GM12873 (cell line): ENCODE results near the gene NUMB.

Source experiments
- TF ChIP-seq, protein P1 (sequence below): IDR thresholded peaks from 2 replicates; pipeline ENCODE4 v1.5.1; 2012; ENCODE audit warnings: low read depth, mild to moderate bottlenecking, moderate library complexity, low read length, control low read depth; ENCODE audit not compliant: insufficient read depth; ENCODE audit errors: missing control alignments

The NUMB gene

DNA sequence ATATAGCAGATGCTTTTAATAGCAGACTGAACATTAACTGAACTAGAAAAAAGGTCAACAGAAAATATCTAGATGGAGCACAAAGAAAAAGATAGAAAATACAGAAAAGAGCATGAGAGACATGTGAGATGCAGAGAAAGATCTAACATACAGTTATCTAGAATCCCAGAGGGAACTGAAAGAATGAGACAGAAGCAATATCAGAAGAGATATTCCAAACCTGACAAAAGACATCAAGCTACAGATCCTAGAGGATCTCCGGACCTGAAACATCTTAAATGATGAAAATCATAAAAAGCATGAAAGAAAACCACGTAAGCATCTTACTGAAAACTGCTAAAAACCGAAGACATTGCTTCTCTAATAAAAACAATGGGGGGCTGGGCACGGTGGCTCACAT lies 75.0 kb downstream of the NUMB start:
- TF ChIP-seq, protein P1, sequence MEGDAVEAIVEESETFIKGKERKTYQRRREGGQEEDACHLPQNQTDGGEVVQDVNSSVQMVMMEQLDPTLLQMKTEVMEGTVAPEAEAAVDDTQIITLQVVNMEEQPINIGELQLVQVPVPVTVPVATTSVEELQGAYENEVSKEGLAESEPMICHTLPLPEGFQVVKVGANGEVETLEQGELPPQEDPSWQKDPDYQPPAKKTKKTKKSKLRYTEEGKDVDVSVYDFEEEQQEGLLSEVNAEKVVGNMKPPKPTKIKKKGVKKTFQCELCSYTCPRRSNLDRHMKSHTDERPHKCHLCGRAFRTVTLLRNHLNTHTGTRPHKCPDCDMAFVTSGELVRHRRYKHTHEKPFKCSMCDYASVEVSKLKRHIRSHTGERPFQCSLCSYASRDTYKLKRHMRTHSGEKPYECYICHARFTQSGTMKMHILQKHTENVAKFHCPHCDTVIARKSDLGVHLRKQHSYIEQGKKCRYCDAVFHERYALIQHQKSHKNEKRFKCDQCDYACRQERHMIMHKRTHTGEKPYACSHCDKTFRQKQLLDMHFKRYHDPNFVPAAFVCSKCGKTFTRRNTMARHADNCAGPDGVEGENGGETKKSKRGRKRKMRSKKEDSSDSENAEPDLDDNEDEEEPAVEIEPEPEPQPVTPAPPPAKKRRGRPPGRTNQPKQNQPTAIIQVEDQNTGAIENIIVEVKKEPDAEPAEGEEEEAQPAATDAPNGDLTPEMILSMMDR = no peak

DNA sequence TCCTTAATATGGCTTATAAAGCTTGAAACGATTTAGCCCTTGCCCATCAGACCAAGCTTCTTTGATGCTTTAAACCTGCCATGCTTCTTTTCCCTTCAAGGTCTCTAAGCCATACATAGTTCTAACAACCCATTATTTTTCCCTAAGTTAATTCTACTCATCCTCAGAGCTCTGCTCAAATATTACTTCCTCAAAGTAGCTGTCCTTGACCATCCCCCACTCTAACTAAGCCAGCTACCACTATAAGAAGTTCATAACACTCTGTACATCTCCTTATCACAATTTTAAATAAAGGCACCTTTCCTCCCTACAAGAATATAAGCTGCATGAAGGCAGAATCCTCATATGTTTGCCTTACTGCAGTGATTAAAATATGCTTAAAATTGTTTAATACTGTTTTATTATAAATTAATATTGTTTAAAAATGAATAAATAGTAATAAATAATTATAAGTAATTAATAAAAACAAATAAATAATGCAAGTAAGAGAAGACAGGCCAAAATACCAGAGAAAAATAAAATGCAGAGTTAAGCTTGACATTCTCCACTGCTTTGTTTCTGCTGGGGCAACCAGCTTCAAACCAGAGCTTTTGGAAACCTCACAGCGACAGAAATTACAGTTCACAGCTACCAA lies 76.8 kb downstream of the NUMB start:
- TF ChIP-seq, protein P1 = no peak

DNA sequence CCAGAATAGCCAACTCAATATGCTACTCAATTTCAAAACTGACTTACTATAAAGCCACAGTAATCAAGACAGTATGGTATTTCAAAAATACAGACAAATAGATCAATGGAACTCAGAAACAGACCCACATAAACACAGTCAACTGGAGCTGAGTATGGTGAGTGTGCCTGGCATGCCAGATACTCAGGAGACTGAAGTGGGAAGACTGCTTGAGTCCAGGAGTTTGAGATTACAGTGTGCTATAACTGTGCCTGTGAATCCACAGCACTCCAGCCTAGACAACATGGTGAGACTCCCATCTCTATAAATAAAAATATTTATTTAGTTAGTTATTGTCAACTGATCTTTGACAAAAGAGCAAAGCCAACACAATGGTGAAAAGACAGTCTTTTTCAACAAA lies 81.8 kb downstream of the NUMB start:
- TF ChIP-seq, protein P1 = no peak

DNA sequence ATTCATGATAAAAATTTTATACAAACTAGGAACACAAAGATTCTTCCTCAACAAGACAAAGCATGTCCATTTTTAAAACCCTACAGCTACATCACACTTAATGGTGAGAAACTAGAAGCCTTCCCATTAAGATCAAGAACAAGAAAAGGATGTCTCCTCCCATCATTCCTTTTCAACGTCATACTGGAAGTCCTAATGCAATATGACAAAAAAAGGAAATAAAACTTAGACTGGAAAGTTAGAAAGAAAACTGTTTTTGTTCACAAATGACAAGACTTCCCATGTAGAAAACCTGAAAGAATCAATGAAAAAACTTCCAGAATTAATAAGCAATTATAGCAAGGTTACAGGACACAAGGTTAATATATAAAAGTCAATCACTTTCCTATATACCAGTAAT lies 82.5 kb downstream of the NUMB start:
- TF ChIP-seq, protein P1 = no peak

DNA sequence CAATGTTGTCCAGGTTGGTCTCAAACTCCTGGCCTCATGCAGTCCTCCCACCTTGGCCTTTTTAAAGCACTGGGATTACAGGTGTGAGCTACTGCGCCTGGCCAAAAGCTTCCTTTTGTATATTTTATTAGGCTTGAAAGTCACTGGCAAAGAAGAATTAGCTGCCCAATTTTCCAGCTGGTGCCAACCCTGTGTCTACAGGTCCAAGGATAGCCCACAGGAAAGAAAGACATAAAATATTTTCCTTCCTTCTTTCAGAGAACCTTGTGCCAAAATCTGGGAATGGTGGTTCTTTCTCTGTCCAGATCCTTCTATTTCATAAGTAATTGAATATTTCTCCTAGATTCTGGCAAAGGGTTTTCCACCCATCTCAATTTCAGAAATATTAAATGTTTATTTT lies 84.1 kb downstream of the NUMB start:
- TF ChIP-seq, protein P1 = no peak

DNA sequence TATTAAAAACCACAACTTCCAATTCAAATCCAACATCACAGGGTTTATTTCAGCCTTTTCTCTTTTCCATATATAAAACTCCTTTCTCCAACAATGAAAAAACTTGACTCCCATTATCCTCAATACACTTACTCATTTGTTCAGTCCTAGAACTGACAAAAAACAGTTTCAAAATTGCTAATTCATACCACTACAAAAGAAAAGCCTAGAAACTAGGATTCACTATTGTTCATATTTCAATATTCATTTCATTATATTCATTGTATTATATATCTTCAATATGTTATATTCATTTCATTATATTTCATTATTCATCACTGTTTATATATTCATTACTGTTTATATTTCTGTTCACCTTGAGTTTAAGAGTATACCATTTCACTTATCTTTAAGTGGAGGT lies 85.8 kb downstream of the NUMB start:
- TF ChIP-seq, protein P1 = no peak

DNA sequence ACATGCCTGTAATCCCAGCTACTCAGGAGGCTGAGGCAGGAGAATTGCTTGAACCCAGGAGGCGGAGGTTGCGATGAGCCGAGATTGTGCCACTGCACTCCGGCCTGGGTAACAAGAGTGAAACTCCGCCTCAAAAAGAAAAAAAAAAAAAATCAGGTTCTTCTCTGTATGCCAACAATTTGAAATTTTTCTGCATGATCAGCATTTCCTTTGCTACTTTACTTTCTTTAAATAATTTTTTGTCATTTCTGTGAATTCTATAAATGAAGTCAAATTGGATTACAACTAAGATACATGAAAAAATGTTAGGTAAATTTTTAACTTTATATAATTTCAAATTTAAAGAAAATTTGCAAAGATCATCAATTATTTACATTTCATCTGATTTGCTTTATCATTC lies 87.8 kb downstream of the NUMB start:
- TF ChIP-seq, protein P1 = no peak
